NCI-H1436 treated with DMSO at 0.1 percent for 48 hours (cell line): Measurements from ENCODE around the gene FAAP20.
"Not testable (repeated sequence)": the region's sequence is repeated elsewhere in the genome, so short reads cannot be mapped to it uniquely, and the experiment has no call there.

Source experiments
- DNase-seq: peaks from one replicate; lab custom pipeline; 2025; lab: John Stamatoyannopoulos, UW

The FAAP20 gene

DNA sequence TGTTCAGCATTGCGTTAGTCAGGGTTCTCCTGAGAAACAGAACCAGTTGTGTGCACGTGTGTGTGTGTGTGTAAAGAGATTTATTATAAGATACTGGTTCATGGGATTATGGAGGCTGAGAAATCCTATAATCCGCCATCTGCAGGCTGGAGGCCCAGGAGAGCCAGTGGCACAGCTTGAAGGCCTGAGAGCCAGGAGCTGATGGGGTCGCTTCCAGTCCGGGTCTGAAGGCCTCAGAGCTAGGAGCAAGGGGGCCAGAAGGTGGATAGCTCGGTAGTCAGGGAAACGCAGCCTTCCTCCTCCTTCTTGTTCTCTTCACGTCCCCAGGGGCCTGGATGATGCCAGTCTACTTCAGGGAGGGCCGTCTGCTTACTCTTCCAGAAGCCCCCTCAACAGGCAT is 37.7 kb downstream of the FAAP20 start:
- DNase-seq = no peak

- no peak for DNase-seq
Measured at GRCh38 chr1:2155788-2156187, 38.8 kb downstream of the FAAP20 start.

- DNase-seq = no peak
Measured at GRCh38 chr1:2155147-2155598, 39.4 kb downstream of the FAAP20 start.

GRCh38 chr1:2154022-2154421 is 40.5 kb downstream of the FAAP20 start:
- no peak for DNase-seq

DNA sequence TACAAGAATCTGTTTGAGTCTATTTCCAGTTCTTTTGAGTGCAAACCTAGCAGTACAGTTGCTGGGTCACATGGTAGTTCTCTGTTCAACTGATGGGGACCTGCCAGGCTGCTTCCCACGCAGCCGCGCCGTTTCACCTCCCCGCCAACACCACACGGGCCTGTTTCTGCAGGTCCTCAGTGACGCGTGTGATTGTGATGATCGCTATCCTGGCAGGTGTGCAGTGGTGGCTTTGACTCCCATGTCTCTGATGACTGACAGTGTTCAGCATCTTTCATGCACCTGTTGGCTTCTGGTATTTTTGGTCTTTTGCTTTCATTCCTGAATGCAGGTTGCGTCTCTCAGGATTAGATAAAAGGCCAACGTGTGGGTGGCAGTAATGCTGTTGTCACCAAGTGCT is 41.6 kb downstream of the FAAP20 start:
- no peak for DNase-seq

DNA sequence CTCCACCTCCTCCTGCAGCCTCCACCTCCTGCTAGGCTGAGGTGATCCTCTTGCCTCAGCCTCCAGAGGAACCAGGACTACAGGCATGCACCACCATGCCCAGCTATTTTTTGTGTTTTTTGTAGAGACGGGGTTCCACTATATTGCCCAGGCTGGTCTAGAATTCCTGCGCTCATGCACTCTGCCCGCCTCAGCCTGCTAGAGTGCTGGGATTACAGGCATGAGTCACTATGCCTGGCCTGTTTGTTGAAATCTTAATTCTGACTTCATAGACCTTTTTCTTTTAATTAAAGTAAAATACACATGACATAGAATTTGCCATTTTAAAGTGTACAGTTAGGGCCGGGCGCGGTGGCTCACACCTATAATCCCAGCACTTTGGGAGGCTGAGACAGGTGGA is 42.7 kb downstream of the FAAP20 start:
- no peak for DNase-seq

DNA sequence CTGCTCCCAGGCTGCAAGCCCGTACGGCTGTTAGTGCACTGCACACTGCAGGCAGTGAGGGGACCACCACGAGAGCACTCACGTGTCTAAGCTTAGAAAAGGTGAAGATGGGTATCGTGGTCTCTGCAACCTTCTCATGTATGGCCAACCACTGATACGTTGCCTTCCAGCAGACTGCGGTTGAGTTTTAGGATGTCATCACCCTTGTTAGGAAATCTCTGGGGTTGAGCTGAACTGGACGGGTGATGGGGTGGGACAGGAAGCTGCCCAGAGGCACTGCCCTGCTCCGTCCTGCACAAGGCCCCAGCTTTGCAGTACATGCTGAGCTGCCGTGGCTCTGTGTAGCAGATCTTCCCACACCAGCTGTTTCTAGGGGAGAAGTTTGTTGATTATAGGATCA is 43.3 kb downstream of the FAAP20 start:
- no peak for DNase-seq

- no peak for DNase-seq
Measured at GRCh38 chr1:2150801-2151200, 43.8 kb downstream of the FAAP20 start.

- no peak for DNase-seq
Measured at GRCh38 chr1:2148691-2149090, 45.9 kb downstream of the FAAP20 start.

- not testable (repeated sequence) for DNase-seq
Measured at GRCh38 chr1:2147869-2148268, 46.7 kb downstream of the FAAP20 start.

DNA sequence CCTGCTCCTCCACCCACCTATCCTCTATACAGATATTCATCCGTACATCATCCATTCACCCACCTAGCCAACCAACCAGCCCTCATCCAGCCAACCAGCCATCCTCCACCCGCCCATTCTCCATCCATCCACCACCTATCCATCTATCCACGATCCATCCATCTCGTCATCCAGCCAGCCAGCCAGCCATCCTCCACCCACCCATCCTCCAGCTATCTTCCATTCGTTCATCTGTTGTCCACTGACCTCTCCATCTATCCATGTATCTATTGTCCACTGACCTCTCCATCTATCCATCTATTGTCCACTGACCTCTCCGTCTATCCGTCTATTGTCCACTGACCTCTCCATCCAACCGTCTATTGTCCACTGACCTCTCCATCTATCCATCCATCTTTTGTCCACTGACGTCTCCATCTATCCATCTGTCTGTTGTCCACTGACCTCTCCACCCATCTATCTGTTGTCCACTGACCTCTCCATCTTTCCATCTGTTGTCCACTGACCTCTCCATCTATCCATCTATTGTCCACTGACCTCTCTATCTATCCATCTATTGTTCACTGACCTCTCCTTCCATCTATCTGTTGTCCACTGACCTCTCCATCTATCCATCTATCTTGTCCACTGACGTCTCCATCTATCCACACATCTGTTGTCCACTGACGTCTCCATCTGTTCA is 47.6 kb downstream of the FAAP20 start:
- DNase-seq = no peak

GRCh38 chr1:2145946-2146835 is 48.4 kb downstream of the FAAP20 start:
- no peak for DNase-seq

- no peak for DNase-seq
Measured at GRCh38 chr1:2144501-2145090, 50.0 kb downstream of the FAAP20 start.

DNA sequence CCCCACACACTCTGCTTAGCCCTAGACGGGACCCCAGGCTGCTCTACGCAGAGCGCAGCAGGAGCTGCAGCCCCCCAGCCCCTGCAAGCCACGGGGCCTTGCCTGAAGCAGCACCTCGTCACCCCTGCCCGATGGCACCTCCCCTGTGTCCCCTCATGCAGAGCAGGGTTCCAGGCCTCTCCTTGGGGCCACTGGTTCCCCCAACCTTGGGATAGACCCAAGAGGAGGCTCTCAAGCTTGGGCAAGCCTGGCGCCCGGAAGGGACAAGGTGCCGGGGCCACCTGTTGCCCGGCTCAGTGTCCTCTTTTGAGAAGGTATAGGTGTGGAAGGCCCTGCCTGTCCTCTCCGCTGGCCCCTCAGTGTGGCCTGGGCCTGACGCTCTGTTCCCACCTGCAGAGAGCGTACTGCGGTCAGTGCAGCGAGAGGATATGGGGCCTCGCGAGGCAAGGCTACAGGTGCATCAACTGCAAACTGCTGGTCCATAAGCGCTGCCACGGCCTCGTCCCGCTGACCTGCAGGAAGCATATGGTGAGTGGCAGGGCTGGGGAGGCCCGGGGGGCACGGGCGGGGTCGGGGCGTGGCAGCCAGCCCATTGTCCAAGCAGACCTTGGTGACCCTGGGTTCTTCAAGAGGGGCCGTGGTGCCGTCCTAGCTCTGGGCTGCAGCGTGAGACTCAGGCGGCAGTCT is 50.6 kb downstream of the FAAP20 start:
- no peak for DNase-seq

DNA sequence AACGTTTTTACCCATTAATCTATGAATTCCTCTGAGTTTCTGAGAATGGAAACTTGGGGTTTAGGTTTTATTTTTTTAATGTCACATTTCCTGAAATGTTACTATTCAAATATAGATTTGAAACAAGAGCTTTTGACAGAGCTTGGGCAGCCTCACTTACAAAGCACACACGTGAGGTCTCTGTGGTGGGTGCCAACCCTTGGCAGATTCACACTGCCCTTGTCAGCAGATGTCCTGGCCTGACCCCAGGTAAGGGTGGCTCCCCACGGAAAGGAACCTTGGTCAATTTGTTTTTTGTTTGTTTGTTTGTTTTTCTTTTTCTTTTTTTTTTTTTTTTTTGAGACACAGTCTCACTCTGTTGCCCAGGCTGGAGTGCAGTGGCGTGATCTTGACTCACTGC is 53.5 kb downstream of the FAAP20 start:
- no peak for DNase-seq
